ENCODE measurements around the gene SDCBP2.

SDCBP2 gene
- long read RNA-seq, donor 1, result 0 reads
- long read RNA-seq, donor 2, partial matches to known transcripts, result 0 of 1 reads
- long read RNA-seq, donor 2, other reads (novel, unspliced or antisense), result 0 of 1 reads
- long read RNA-seq, donor 3, partial matches to known transcripts, result 0 of 1 reads
- long read RNA-seq, donor 3, other reads (novel, unspliced or antisense), result 0 of 1 reads
- long read RNA-seq, donor 4, partial matches to known transcripts, result 0 of 1 reads
- long read RNA-seq, donor 4, other reads (novel, unspliced or antisense), result 0 of 1 reads
- long read RNA-seq, donor 5, partial matches to known transcripts, result 0 of 2 reads
- long read RNA-seq, donor 5, other reads (novel, unspliced or antisense), result 0 of 2 reads
- long read RNA-seq, donor 6, result 0 reads
- long read RNA-seq, donor 7, partial matches to known transcripts, result 0 of 1 reads
- long read RNA-seq, donor 7, other reads (novel, unspliced or antisense), result 0 of 1 reads
- long read RNA-seq, donor 8, result 0 reads

- DNase-seq, result no peak
These were observed at the start of gene SDCBP2 for GRCh38 chr20:1328680-1329330. SDCBP2 (minus strand) TSS chr20:1329139; CDS start chr20:1320416, 8,723 bp downstream.

- no peak for DNase-seq
These were observed 49.8 kb upstream of the SDCBP2 start for GRCh38 chr20:1378735-1379125.

GRCh38 chr20:1377984-1378734 is 49.2 kb upstream of the SDCBP2 start:
- DNase-seq, result no peak

- DNase-seq, result no peak
These were observed 48.5 kb upstream of the SDCBP2 start for GRCh38 chr20:1377341-1377871.

GRCh38 chr20:1376408-1377270 is 47.7 kb upstream of the SDCBP2 start:
- no peak for DNase-seq

GRCh38 chr20:1376007-1376406 is 47.1 kb upstream of the SDCBP2 start:
- no peak for DNase-seq

GRCh38 chr20:1375515-1375914 is 46.6 kb upstream of the SDCBP2 start:
- DNase-seq, result no peak

GRCh38 chr20:1374246-1374645 is 45.3 kb upstream of the SDCBP2 start:
- no peak for DNase-seq

GRCh38 chr20:1373614-1374013 is 44.7 kb upstream of the SDCBP2 start:
- DNase-seq, result no peak

GRCh38 chr20:1373036-1373435 is 44.1 kb upstream of the SDCBP2 start:
- no peak for DNase-seq

GRCh38 chr20:1371830-1372539 is 43.0 kb upstream of the SDCBP2 start:
- DNase-seq, result no peak

GRCh38 chr20:1371202-1371782 is 42.4 kb upstream of the SDCBP2 start:
- no peak for DNase-seq

GRCh38 chr20:1370548-1371110 is 41.7 kb upstream of the SDCBP2 start:
- DNase-seq, result no peak

GRCh38 chr20:1369970-1370369 is 41.0 kb upstream of the SDCBP2 start:
- DNase-seq, result no peak

- DNase-seq, result no peak
These were observed 39.7 kb upstream of the SDCBP2 start for GRCh38 chr20:1368448-1369199.

- DNase-seq, result no peak
These were observed 38.5 kb upstream of the SDCBP2 start for GRCh38 chr20:1367479-1367878.

GRCh38 chr20:1364106-1364505 is 35.2 kb upstream of the SDCBP2 start:
- DNase-seq, result no peak

GRCh38 chr20:1363522-1363921 is 34.6 kb upstream of the SDCBP2 start:
- no peak for DNase-seq

- no peak for DNase-seq
These were observed 33.5 kb upstream of the SDCBP2 start for GRCh38 chr20:1362484-1362883.

Measured in right kidney (tissue), 9 donors.